Stomach (tissue), 4 donors: Measurements from ENCODE around the gene CLSTN3.

Source experiments
- POLR2A ChIP-seq, 4 donors: fragments of 450-650 bp; IDR thresholded peaks; one replicate each; pipeline ENCODE4 v1.6.1; 2016; ENCODE audit warnings: antibody characterized with exemption in 4 of 4, control low read depth in 2 of 4, mild to moderate bottlenecking in 1 of 4, moderate library complexity in 1 of 4
- POLR2AphosphoS5 ChIP-seq, 3 donors: sonication (generic); formaldehyde crosslinking; IDR thresholded peaks; one replicate each; pipeline ENCODE4 v1.6.1; 2016; ENCODE audit warnings: antibody characterized with exemption in 3 of 3
- TF ChIP-seq, protein P1 (sequence below), 7 experiments: fragments of 450-650 bp in 4 of 7; fragments of 200-600 bp in 3 of 7; sonication (generic) in 3 of 7; IDR thresholded peaks; one replicate each; pipeline ENCODE4 v1.5.1; 2016 to 2019; ENCODE audit warnings: antibody characterized with exemption in 7 of 7, control low read depth in 2 of 7, mild to moderate bottlenecking in 1 of 7

- TF ChIP-seq, protein P1, sequence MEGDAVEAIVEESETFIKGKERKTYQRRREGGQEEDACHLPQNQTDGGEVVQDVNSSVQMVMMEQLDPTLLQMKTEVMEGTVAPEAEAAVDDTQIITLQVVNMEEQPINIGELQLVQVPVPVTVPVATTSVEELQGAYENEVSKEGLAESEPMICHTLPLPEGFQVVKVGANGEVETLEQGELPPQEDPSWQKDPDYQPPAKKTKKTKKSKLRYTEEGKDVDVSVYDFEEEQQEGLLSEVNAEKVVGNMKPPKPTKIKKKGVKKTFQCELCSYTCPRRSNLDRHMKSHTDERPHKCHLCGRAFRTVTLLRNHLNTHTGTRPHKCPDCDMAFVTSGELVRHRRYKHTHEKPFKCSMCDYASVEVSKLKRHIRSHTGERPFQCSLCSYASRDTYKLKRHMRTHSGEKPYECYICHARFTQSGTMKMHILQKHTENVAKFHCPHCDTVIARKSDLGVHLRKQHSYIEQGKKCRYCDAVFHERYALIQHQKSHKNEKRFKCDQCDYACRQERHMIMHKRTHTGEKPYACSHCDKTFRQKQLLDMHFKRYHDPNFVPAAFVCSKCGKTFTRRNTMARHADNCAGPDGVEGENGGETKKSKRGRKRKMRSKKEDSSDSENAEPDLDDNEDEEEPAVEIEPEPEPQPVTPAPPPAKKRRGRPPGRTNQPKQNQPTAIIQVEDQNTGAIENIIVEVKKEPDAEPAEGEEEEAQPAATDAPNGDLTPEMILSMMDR (IDR thresholded peaks at IDR 0.05): no peak
- TF ChIP-seq POLR2AphosphoS5 (IDR thresholded peaks at IDR 0.05): no peak
- TF ChIP-seq POLR2A (IDR thresholded peaks at IDR 0.05): no peak
Measured at GRCh38 chr12:7146906-7147305, 16.7 kb downstream of the CLSTN3 start.
